Lower lobe of right lung (tissue), 2 donors: ENCODE results near the gene TMED7. TPM values are rescaled to one million over a fixed set of nuclear protein-coding genes. Genes with fewer than 3 reads are reported as not detected.
"Not testable (repeated sequence)": the region's sequence is repeated elsewhere in the genome, so short reads cannot be mapped to it uniquely, and the experiment has no call there.

Experiments
- ATAC-seq, 2 donors: fragments of 200-7000 bp; cut with Tn5 transposase; one replicate each; pipeline ENCODE4 v1.9.1; 2020 to 2022; ENCODE audit warnings: mild to moderate bottlenecking in 2 of 2, moderate library complexity in 2 of 2
- DNase-seq: peaks from one replicate; pipeline ENCODE4 v3.0.0-alpha.2; 2020
- H3K27ac ChIP-seq: fragments of 200-600 bp; one replicate; pipeline ENCODE4 v1.8.0; 2022
- H3K27me3 ChIP-seq: fragments of 200-600 bp; one replicate; pipeline ENCODE4 v1.8.0; 2022; ENCODE audit warnings: low read depth
- H3K36me3 ChIP-seq: fragments of 200-600 bp; one replicate; pipeline ENCODE4 v1.8.0; 2022; ENCODE audit warnings: mild to moderate bottlenecking
- H3K4me1 ChIP-seq: fragments of 200-600 bp; one replicate; pipeline ENCODE4 v1.8.0; 2022
- H3K4me3 ChIP-seq: fragments of 200-600 bp; one replicate; pipeline ENCODE4 v1.8.0; 2022; ENCODE audit warnings: mild to moderate bottlenecking
- H3K9me3 ChIP-seq: fragments of 200-600 bp; one replicate; pipeline ENCODE4 v1.8.0; 2022
- CTCF ChIP-seq: fragments of 200-600 bp; IDR thresholded peaks from one replicate; pipeline ENCODE4 v1.8.0; 2022; ENCODE audit warnings: antibody characterized with exemption, mild to moderate bottlenecking
- intact Hi-C: fragments of 100-400 bp; cut with DNase I; formaldehyde crosslinking; loops from one replicate; pipeline ENCODE4 v1.11.0; 2022
- long read RNA-seq: library from polyadenylated mRNA; unstranded; transcript quantifications from one replicate; pipeline ENCODE4 v2.0.0, GENCODE V29; 2021
- total RNA-seq: library from RNA; stranded (reverse); fragmentation: NEBNext Ultra II Directional; extraction: Animal tissue kit (Norgen Biotek cat#: 25700); gene quantifications from one replicate; pipeline ENCODE4 v1.2.1, GENCODE V29; 2021
- donor health status: DM: no; HTN: yes; CAD: no; lungs with severe emphysema.

Gene TMED7
- total RNA-seq, result 82.2 TPM
- long read RNA-seq, transcript TMED7-201 (3 exons, 3,757 nt), result major isoform, 76 of 85 reads
- long read RNA-seq, partial matches to known transcripts, result 9 of 85 reads
- long read RNA-seq, other reads (novel, unspliced or antisense), result 0 of 85 reads

GRCh38 chr5:115625579-115626444, at the start of gene TMED7:
Gene TMED7, minus strand, starts transcription at chr5:115626036. Its CDS starts 244 bp downstream, at chr5:115625792.
- H3K9me3 ChIP-seq, result no peaks in the 10 kb centered on the region
- peak; percentile 99 for ATAC-seq

GRCh38 chr5:115674782-115675181, 48.9 kb upstream of the TMED7 start:
- ATAC-seq, intact Hi-C loops, H3K9me3 ChIP-seq, H3K36me3 ChIP-seq, H3K27me3 ChIP-seq, DNase-seq, H3K4me3 ChIP-seq, H3K4me1 ChIP-seq, H3K27ac ChIP-seq: not testable (repeated sequence)

More at GRCh38 chr5:115625579-115626444, at the start of gene TMED7:
- H3K4me3 ChIP-seq, result peak within 1 kb of the TSS; percentile 77
- intact Hi-C loops, result no loop called here
- peak within 1 kb of the TSS; percentile 90 for H3K27ac ChIP-seq
- no peaks in the 10 kb centered on the region for H3K27me3 ChIP-seq
- DNase-seq, result peak; percentile 100
- peaks cover 41% of the 10 kb centered on the region for H3K4me1 ChIP-seq
- TF ChIP-seq CTCF, result no peak
- no peaks in the 10 kb centered on the region for H3K36me3 ChIP-seq

GRCh38 chr5:115673596-115673995, 47.8 kb upstream of the TMED7 start:
- ATAC-seq, result no peak

GRCh38 chr5:115671939-115672338, 46.1 kb upstream of the TMED7 start:
- ATAC-seq, result no peak
- H3K27me3 ChIP-seq, result no peaks in the 10 kb centered on the region
- intact Hi-C loops, result no loop called here

More at GRCh38 chr5:115673596-115673995, 47.8 kb upstream of the TMED7 start:
- no peaks in the 10 kb centered on the region for H3K4me1 ChIP-seq
- no peaks in the 10 kb centered on the region for H3K27me3 ChIP-seq
- H3K27ac ChIP-seq, result no peak overlapping the region
- no peak for TF ChIP-seq CTCF
- H3K4me3 ChIP-seq, result no peak overlapping the region
- no peak for DNase-seq
- H3K9me3 ChIP-seq, result no peaks in the 10 kb centered on the region
- no peaks in the 10 kb centered on the region for H3K36me3 ChIP-seq
- intact Hi-C loops, result no loop called here

GRCh38 chr5:115666023-115666422, 40.2 kb upstream of the TMED7 start:
- Histone ChIP-seq H3K27me3 (peaks cover 3% of the 10 kb centered on the region), H3K36me3 (no peaks in the 10 kb centered on the region), H3K4me3 (no peak overlapping the region), H3K4me1 (no peaks in the 10 kb centered on the region), H3K9me3 (peaks cover 9% of the 10 kb centered on the region), H3K27ac (no peak overlapping the region)
- no peak for DNase-seq
- intact Hi-C loops, result no loop called here
- no peak for ATAC-seq
- TF ChIP-seq CTCF, result no peak

More at GRCh38 chr5:115671939-115672338, 46.1 kb upstream of the TMED7 start:
- Histone ChIP-seq H3K27ac (no peak overlapping the region), H3K4me1 (no peaks in the 10 kb centered on the region), H3K36me3 (no peaks in the 10 kb centered on the region), H3K4me3 (no peak overlapping the region), H3K9me3 (peaks cover 1% of the 10 kb centered on the region)
- DNase-seq, result no peak
- no peak for TF ChIP-seq CTCF

- no peak for ATAC-seq
- no peak for TF ChIP-seq CTCF
Measured at GRCh38 chr5:115661563-115661962, 35.7 kb upstream of the TMED7 start.

More at GRCh38 chr5:115661563-115661962, 35.7 kb upstream of the TMED7 start:
- Histone ChIP-seq H3K36me3 (no peaks in the 10 kb centered on the region), H3K27ac (no peak overlapping the region), H3K9me3 (peaks cover 8% of the 10 kb centered on the region), H3K4me3 (no peak overlapping the region), H3K27me3 (peaks cover 3% of the 10 kb centered on the region), H3K4me1 (no peaks in the 10 kb centered on the region)
- DNase-seq, result no peak
- intact Hi-C loops, result no loop called here
